GM19468 (cell line): Measurements from ENCODE around the gene ATG13.

ENCODE experiments used
- ATAC-seq: cut with Tn5 transposase; IDR thresholded peaks from one replicate; pipeline ENCODE4 v1.9.1; 2021; ENCODE audit warnings: mild to moderate bottlenecking, moderate library complexity, moderate number of reproducible peaks; ENCODE audit not compliant: unreplicated experiment; ENCODE audit errors: extremely low read depth

Gene ATG13

GRCh38 chr11:46718155-46719019 is 101.0 kb downstream of the ATG13 start:
- ATAC-seq: no peak

- no peak for ATAC-seq
These were observed 101.7 kb downstream of the ATG13 start, which contains the start of gene F2 for GRCh38 chr11:46719048-46719542. F2 (plus strand) TSS chr11:46719213; CDS start chr11:46719236, 23 bp downstream.

GRCh38 chr11:46719543-46720218 is 102.3 kb downstream of the ATG13 start:
- no peak for ATAC-seq

GRCh38 chr11:46721286-46721685 is 103.9 kb downstream of the ATG13 start:
- no peak for ATAC-seq

GRCh38 chr11:46722566-46723358 is 105.4 kb downstream of the ATG13 start:
- ATAC-seq: no peak

GRCh38 chr11:46723359-46723680 is 106.0 kb downstream of the ATG13 start:
- ATAC-seq: no peak

GRCh38 chr11:46724088-46724487 is 106.7 kb downstream of the ATG13 start:
- no peak for ATAC-seq
